Left lung (tissue), 10 donors: Measurements from ENCODE around the gene UGT1A5. TPM values are rescaled to one million over a fixed set of nuclear protein-coding genes. Genes with fewer than 3 reads are reported as not detected.

ENCODE experiments used
- ATAC-seq: fragments of 200-7000 bp; cut with Tn5 transposase; one replicate; pipeline ENCODE4 v1.9.1; 2020; ENCODE audit warnings: moderate library complexity
- DNase-seq, 4 donors: peaks; one replicate each; pipeline ENCODE4 v3.0.0-alpha.2; 2013 to 2020
- H3K27ac ChIP-seq, 2 donors: fragments of 200-600 bp; sonication (generic) in 1 of 2; one replicate each; pipeline versions ENCODE4 v1.5.0 to v1.8.0; 2020 to 2021
- H3K27me3 ChIP-seq, 2 donors: fragments of 200-600 bp; sonication (generic) in 1 of 2; one replicate each; pipeline versions ENCODE4 v1.5.0 to v1.8.0; 2020 to 2021
- H3K36me3 ChIP-seq, 2 donors: fragments of 200-600 bp; sonication (generic) in 1 of 2; one replicate each; pipeline versions ENCODE4 v1.5.0 to v1.8.0; 2020 to 2021
- H3K4me1 ChIP-seq, 2 donors: fragments of 200-600 bp; one replicate each; pipeline ENCODE4 v1.8.0; 2021
- H3K4me3 ChIP-seq, 2 donors: fragments of 200-600 bp; sonication (generic) in 1 of 2; one replicate each; pipeline versions ENCODE4 v1.5.0 to v1.8.0; 2020 to 2021; ENCODE audit warnings: mild to moderate bottlenecking in 1 of 2
- H3K9me3 ChIP-seq, 2 donors: fragments of 200-600 bp; sonication (generic) in 1 of 2; one replicate each; pipeline versions ENCODE4 v1.5.0 to v1.8.0; 2020 to 2021
- intact Hi-C, 2 donors: fragments of 100-400 bp; cut with DNase I; formaldehyde crosslinking; loops; one replicate each; pipeline versions ENCODE4 v1.11.2 to v1.14.2; 2022
- polyA plus RNA-seq, 6 donors: library from polyadenylated mRNA; unstranded; fragments of 120-200 nt; gene quantifications; one replicate each; pipeline ENCODE4 v1.2.1, GENCODE V29; 2013; ENCODE audit not compliant: insufficient read length in 6 of 6
- total RNA-seq, 2 donors: library from RNA; stranded (reverse); fragmentation: NEBNext Ultra II Directional; extraction: Animal tissue kit (Norgen Biotek cat#: 25700); gene quantifications; one replicate each; pipeline ENCODE4 v1.2.1, GENCODE V29; 2021
- TF ChIP-seq, protein P1 (sequence below), 2 donors: fragments of 200-600 bp; sonication (generic) in 1 of 2; IDR thresholded peaks; one replicate each; pipeline versions ENCODE4 v1.5.0 to v1.8.0; 2021; ENCODE audit warnings: antibody characterized with exemption in 2 of 2
- donor health status: DM: no; HTN: yes; CAD: no.
- donor health status: DM: no; HTN: no; CAD: no.

The UGT1A5 gene
- total and polyA plus RNA-seq, 8 donors, result 0.10 TPM; not detected in 7

DNA sequence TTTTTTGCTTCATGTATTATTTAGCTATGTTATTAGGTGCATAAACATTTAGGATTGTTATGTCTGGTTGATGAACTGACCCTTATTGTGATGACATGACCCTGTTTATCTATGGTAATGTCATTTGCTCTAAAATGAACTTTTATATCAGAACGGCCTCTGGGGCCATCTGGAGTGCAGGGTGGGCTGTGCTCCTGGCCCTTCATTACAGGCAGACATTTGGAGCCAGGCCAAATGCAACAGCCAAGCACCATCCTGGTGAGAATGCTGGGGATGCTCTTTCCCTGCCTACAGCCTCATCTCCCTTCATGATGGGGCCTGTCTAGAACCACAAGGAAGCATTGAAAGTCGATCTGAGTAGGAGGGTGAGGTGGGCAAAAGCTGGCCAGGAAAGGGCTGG is 103.6 kb downstream of the UGT1A5 start:
- DNase-seq (peak in 1 of 4 donors; percentile 11), ATAC-seq (no peak)
- Histone ChIP-seq H3K4me1 (no peaks in the 10 kb centered on the region), H3K27me3 (peaks cover 0 to 2% of the 10 kb centered on the region in 2 donors), H3K27ac (no peak overlapping the region), H3K4me3 (no peak overlapping the region), H3K9me3 (peaks cover 0 to 4% of the 10 kb centered on the region in 2 donors), H3K36me3 (no peaks in the 10 kb centered on the region)
- TF ChIP-seq, protein P1, sequence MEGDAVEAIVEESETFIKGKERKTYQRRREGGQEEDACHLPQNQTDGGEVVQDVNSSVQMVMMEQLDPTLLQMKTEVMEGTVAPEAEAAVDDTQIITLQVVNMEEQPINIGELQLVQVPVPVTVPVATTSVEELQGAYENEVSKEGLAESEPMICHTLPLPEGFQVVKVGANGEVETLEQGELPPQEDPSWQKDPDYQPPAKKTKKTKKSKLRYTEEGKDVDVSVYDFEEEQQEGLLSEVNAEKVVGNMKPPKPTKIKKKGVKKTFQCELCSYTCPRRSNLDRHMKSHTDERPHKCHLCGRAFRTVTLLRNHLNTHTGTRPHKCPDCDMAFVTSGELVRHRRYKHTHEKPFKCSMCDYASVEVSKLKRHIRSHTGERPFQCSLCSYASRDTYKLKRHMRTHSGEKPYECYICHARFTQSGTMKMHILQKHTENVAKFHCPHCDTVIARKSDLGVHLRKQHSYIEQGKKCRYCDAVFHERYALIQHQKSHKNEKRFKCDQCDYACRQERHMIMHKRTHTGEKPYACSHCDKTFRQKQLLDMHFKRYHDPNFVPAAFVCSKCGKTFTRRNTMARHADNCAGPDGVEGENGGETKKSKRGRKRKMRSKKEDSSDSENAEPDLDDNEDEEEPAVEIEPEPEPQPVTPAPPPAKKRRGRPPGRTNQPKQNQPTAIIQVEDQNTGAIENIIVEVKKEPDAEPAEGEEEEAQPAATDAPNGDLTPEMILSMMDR (IDR thresholded peaks at IDR 0.05), result no peak
- intact Hi-C loops, result no loop called here

DNA sequence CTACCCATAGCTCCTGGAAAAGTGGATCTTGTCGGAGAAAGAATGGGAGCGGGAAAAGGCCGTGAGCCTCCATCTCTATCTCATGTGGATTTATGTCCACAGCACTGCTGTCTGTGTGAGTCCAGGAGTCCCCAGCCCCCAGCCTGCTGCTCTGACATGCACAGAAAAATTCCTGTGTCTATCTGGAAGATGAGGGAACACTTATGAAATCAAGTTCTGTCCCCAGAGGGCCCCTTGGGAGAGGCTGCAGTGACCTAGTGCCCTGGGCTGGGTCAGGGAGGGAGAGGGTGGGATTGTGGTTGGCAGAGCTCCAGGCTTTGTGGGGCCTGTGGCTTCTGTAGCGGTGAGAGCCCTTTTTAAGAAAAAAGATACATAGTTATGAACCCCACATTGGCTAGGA is 104.1 kb downstream of the UGT1A5 start:
- Histone ChIP-seq H3K27ac (no peak overlapping the region), H3K4me1 (no peaks in the 10 kb centered on the region), H3K9me3 (peaks cover 0 to 4% of the 10 kb centered on the region in 2 donors), H3K36me3 (no peaks in the 10 kb centered on the region), H3K27me3 (peaks cover 0 to 2% of the 10 kb centered on the region in 2 donors), H3K4me3 (no peak overlapping the region)
- intact Hi-C loops, result no loop called here
- peak in 1 of 4 donors; percentile 7 for DNase-seq
- ATAC-seq, result no peak
- TF ChIP-seq, protein P1 (IDR thresholded peaks at IDR 0.05), result no peak

GRCh38 chr2:233817361-233817911 is 104.7 kb downstream of the UGT1A5 start:
- Histone ChIP-seq H3K4me1 (no peaks in the 10 kb centered on the region), H3K36me3 (no peaks in the 10 kb centered on the region), H3K27ac (no peak overlapping the region), H3K4me3 (no peak overlapping the region), H3K27me3 (no peaks in the 10 kb centered on the region), H3K9me3 (peaks cover 0 to 4% of the 10 kb centered on the region in 2 donors)
- DNase-seq (no peak), ATAC-seq (no peak)
- intact Hi-C loops, result no loop called here
- TF ChIP-seq, protein P1 (IDR thresholded peaks at IDR 0.05), result no peak

GRCh38 chr2:233817995-233818638 is 105.4 kb downstream of the UGT1A5 start:
- Histone ChIP-seq H3K36me3 (no peaks in the 10 kb centered on the region), H3K9me3 (peaks cover 0 to 4% of the 10 kb centered on the region in 2 donors), H3K27ac (no peak overlapping the region), H3K4me1 (no peaks in the 10 kb centered on the region), H3K27me3 (no peaks in the 10 kb centered on the region), H3K4me3 (no peak overlapping the region)
- DNase-seq, result no peak
- intact Hi-C loops, result no loop called here
- ATAC-seq, result no peak
- TF ChIP-seq, protein P1 (IDR thresholded peaks at IDR 0.05), result no peak

DNA sequence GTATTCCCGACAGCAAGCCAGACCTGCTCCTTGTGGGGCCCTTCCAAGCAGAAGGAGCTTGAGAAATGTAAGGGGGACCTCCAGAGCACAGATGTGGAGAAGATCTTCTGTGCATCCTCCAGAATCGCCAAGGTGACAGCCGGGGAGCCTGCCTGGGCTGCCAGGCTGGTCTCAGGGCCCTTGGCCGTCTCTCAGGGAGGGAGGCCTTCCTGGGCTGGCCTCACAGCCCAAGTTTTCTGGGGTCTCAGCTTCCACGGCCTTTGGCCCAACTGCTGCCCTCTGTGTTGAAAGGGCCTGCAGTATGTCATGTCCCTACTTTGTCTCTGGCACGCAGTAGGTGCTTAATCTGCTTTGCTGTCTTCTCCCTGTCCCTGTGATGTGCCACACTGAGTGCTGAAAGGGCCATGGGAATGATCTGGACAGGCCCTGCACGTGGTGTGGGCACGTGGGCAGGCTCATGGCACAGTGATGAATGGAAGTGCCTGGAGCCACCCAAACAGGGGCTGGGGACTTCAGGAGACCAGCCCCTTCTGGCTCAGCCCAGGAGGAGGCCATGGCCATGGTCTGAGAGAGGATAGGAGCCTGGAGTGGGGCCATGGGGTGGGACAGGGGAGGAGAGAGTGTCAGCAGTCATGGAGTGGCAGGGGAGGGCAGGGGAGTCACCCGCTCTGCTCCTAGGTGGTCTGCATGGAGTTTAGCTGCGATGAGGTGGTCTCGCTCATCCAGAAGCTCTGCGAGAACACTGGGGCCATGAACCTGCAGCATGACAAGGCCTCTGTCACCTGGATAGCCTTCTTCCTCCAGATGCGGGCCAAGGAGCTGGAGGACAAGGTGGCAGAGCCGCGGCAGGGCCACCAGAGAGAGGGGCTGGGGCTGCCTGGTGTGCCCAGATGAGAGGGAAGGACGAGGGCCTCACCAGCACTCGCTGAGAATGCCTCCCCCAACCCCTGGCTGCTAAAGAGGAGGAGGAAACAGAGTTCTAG is 106.2 kb downstream of the UGT1A5 start:
- Histone ChIP-seq H3K36me3 (no peaks in the 10 kb centered on the region), H3K27ac (no peak overlapping the region), H3K9me3 (peaks cover 0 to 4% of the 10 kb centered on the region in 2 donors), H3K4me3 (no peak overlapping the region), H3K27me3 (no peaks in the 10 kb centered on the region), H3K4me1 (no peaks in the 10 kb centered on the region)
- intact Hi-C loops, result no loop called here
- DNase-seq, result peak in 1 of 4 donors; percentile 59
- ATAC-seq, result no peak
- TF ChIP-seq, protein P1 (IDR thresholded peaks at IDR 0.05), result no peak
